GM21381 (cell line): Measurements from ENCODE around the gene OR6V1.

Experiments used
- ATAC-seq: cut with Tn5 transposase; IDR thresholded peaks from one replicate; pipeline ENCODE4 v1.9.1; 2021; ENCODE audit warnings: mild to moderate bottlenecking, moderate library complexity; ENCODE audit not compliant: unreplicated experiment

Gene OR6V1

GRCh38 chr7:143052041-143052440 is at the start of gene OR6V1:
Gene OR6V1 (plus strand): TSS chr7:143052341. CDS start chr7:143052341, 0 bp downstream.
- ATAC-seq = no peak

GRCh38 chr7:143002898-143003297 is 49.2 kb upstream of the OR6V1 start:
- ATAC-seq = no peak

- ATAC-seq = no peak
Measured at GRCh38 chr7:143003393-143004051, 48.6 kb upstream of the OR6V1 start.

GRCh38 chr7:143005632-143006260 is 46.4 kb upstream of the OR6V1 start:
- ATAC-seq = no peak

- peak; percentile 93 for ATAC-seq
Measured at GRCh38 chr7:143008007-143008901, 43.9 kb upstream of the OR6V1 start.

- no peak for ATAC-seq
Measured at GRCh38 chr7:143012001-143012400, 40.1 kb upstream of the OR6V1 start.

GRCh38 chr7:143012409-143012808 is 39.7 kb upstream of the OR6V1 start:
- no peak for ATAC-seq

- no peak for ATAC-seq
Measured at GRCh38 chr7:143013473-143013872, 38.7 kb upstream of the OR6V1 start.

- ATAC-seq = no peak
Measured at GRCh38 chr7:143013893-143014292, 38.2 kb upstream of the OR6V1 start.

- peak; percentile 92 for ATAC-seq
Measured at GRCh38 chr7:143015084-143015483, 37.1 kb upstream of the OR6V1 start.

GRCh38 chr7:143015926-143016490 is 36.1 kb upstream of the OR6V1 start:
- ATAC-seq = no peak

- no peak for ATAC-seq
Measured at GRCh38 chr7:143016996-143017395, 35.1 kb upstream of the OR6V1 start.

- no peak for ATAC-seq
Measured at GRCh38 chr7:143018931-143019330, 33.2 kb upstream of the OR6V1 start.

GRCh38 chr7:143023047-143023446 is 29.1 kb upstream of the OR6V1 start:
- ATAC-seq = no peak

- no peak for ATAC-seq
Measured at GRCh38 chr7:143025371-143025770, 26.8 kb upstream of the OR6V1 start.

GRCh38 chr7:143027032-143027431 is 25.1 kb upstream of the OR6V1 start, which contains the start of gene OR9A2:
Gene OR9A2 (minus strand): TSS chr7:143027132. CDS start chr7:143027132, 0 bp downstream.
- no peak for ATAC-seq

- no peak for ATAC-seq
Measured at GRCh38 chr7:143027683-143028082, 24.5 kb upstream of the OR6V1 start.

- ATAC-seq = no peak
Measured at GRCh38 chr7:143038635-143039034, 13.5 kb upstream of the OR6V1 start.

- ATAC-seq = no peak
Measured at GRCh38 chr7:143040209-143040715, 11.9 kb upstream of the OR6V1 start.

- no peak for ATAC-seq
Measured at GRCh38 chr7:143041346-143041745, 10.8 kb upstream of the OR6V1 start.
